Body of pancreas (tissue), 4 donors: Measurements from ENCODE around the gene RHOBTB1. TPM values are rescaled to one million over a fixed set of nuclear protein-coding genes. Genes with fewer than 3 reads are reported as not detected.

ENCODE experiments used
- ATAC-seq: fragments of 150-250 bp; one replicate; pipeline ENCODE4 v1.9.1; 2016
- DNase-seq, 4 donors: peaks; one replicate each; pipeline ENCODE4 v3.0.0-alpha.2; 2019
- H3K27ac ChIP-seq, 4 donors: fragments of 200-600 bp; sonication (generic); 1 replicate in 3 of 4; 2 replicates in 1 of 4; pipeline versions ENCODE4 v1.5.1 to v1.6.1; 2016 to 2019; ENCODE audit warnings: mild to moderate bottlenecking in 1 of 4, mixed read lengths in 1 of 4, moderate library complexity in 1 of 4
- H3K27me3 ChIP-seq, 2 donors: fragments of 200-600 bp; sonication (generic); one replicate each; pipeline ENCODE4 v1.6.0; 2016; ENCODE audit warnings: mild to moderate bottlenecking in 1 of 2
- H3K36me3 ChIP-seq, 2 donors: fragments of 200-600 bp; sonication (generic); replicated peaks in 1 of 2; 2 replicates each; pipeline ENCODE4 v1.5.1; 2016; ENCODE audit warnings: low read depth in 2 of 2; ENCODE audit not compliant: insufficient read depth in 1 of 2
- H3K4me1 ChIP-seq: fragments of 200-600 bp; sonication (generic); one replicate; pipeline ENCODE4 v1.6.0; 2016
- H3K4me3 ChIP-seq, 2 donors: fragments of 200-600 bp; sonication (generic); 1 replicate in 1 of 2; 2 replicates in 1 of 2; pipeline ENCODE4 v1.5.1; 2016 to 2019
- H3K9me3 ChIP-seq, 3 donors: fragments of 200-600 bp; sonication (generic); 1 replicate in 2 of 3; 2 replicates in 1 of 3; pipeline ENCODE4 v1.5.1; 2016
- POLR2A ChIP-seq, 3 donors: fragments of 450-650 bp; IDR thresholded peaks; one replicate each; pipeline ENCODE4 v1.6.1; 2016; ENCODE audit warnings: antibody characterized with exemption in 3 of 3, mild to moderate bottlenecking in 2 of 3
- WGBS, 2 donors: methylation state at CpG; one replicate each; pipeline ENCODE4 v1.1.5; 2017; 5-methylcytosine and 5-hydroxymethylcytosine counted together
- intact Hi-C: fragments of 100-400 bp; cut with DNase I; formaldehyde crosslinking; loops from one replicate; pipeline ENCODE4 v1.15.1; 2023
- total RNA-seq, 2 donors: library from RNA; depleted of rRNA; stranded (reverse); fragments of >200 nt; gene quantifications; one replicate each; pipeline ENCODE4 v1.1.0, GENCODE V29; 2016
- TF ChIP-seq, protein P1 (sequence below), 7 experiments: fragments of 450-650 bp in 4 of 7; fragments of 200-600 bp in 3 of 7; sonication (generic) in 3 of 7; IDR thresholded peaks; one replicate each; pipeline ENCODE4 v1.5.1; 2016 to 2019; ENCODE audit warnings: antibody characterized with exemption in 7 of 7

Gene RHOBTB1
- total RNA-seq, 2 donors from 2014 or later = 5.9 to 12.2 TPM

DNA sequence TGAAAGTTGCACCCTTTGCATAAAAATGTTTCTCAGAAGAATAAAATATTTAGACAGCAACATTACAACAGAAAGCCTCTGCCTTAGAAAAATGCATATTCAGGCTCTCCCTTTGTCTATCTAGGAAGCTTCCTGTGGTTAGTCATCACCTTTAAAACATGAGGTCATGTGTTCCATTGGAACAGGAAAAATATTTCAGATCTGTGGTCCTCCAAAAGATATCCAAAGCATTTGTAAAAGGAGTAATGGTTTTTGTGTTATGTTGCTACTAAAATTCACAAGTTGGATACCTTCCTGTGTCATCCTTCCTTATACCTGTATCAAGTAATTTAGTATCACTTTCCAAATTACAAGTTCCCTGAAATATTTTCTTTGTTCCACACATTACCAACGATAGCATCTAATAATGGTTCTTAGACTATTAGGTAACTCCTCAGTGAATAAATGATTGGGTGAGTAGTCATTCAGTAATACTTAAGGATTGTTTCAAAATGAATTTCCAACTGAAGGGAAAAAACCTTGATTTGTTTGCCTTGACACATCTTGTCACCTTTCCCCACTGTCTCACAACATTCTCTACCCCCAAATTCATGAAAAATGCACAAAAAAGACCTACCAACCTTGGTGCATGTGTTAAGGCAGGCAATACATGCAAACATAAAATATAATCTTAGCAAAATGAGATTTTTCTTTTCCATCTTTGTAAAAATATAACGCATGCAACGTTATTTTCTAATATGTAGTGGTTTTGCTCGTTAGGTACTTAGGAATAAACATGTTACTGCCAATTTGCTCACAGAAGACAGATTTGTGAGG is 19.7 kb upstream of the RHOBTB1 start:
- peaks cover 28% of the 10 kb centered on the region for H3K4me1 ChIP-seq
- TF ChIP-seq POLR2A (IDR thresholded peaks at IDR 0.05) = no peak
- TF ChIP-seq, protein P1, sequence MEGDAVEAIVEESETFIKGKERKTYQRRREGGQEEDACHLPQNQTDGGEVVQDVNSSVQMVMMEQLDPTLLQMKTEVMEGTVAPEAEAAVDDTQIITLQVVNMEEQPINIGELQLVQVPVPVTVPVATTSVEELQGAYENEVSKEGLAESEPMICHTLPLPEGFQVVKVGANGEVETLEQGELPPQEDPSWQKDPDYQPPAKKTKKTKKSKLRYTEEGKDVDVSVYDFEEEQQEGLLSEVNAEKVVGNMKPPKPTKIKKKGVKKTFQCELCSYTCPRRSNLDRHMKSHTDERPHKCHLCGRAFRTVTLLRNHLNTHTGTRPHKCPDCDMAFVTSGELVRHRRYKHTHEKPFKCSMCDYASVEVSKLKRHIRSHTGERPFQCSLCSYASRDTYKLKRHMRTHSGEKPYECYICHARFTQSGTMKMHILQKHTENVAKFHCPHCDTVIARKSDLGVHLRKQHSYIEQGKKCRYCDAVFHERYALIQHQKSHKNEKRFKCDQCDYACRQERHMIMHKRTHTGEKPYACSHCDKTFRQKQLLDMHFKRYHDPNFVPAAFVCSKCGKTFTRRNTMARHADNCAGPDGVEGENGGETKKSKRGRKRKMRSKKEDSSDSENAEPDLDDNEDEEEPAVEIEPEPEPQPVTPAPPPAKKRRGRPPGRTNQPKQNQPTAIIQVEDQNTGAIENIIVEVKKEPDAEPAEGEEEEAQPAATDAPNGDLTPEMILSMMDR (IDR thresholded peaks at IDR 0.05) = no peak

DNA sequence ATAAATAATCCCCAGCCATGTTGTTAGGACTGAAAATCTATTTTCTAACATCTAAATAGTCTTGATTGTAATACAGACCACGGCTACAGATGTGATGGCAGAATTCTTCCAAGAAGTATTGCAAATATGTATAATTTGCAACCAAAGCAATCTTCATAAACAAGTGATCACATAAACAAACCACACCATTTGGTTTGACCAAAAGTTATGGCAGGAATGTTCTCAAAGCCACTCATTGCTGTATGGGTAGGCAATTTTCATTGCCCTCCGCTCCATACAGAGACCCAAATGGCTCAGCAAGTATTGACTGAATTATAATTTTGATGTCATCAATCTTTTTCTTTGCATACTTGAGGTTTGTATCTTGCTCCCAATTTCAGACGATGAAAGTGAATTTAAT is 19.0 kb upstream of the RHOBTB1 start:
- intact Hi-C loops = no loop called here
- ATAC-seq (no peak), DNase-seq (no peak)
- Histone ChIP-seq H3K36me3 (no peaks in the 10 kb centered on the region), H3K9me3 (no peaks in the 10 kb centered on the region), H3K4me3 (no peak overlapping the region), H3K27me3 (no peaks in the 10 kb centered on the region), H3K27ac (no peak overlapping the region), H3K4me1 (peaks cover 25% of the 10 kb centered on the region)
- no peak for TF ChIP-seq POLR2A (IDR thresholded peaks at IDR 0.05)
- TF ChIP-seq, protein P1 (IDR thresholded peaks at IDR 0.05) = no peak
- 65 to 69% methylated on average over 3 of the region's 3 CpGs for WGBS, 2 donors

More for the DNA sequence above, 19.7 kb upstream of the RHOBTB1 start:
- peak overlapping the region in 1 of 4 donors; percentile 80 for H3K27ac ChIP-seq
- DNase-seq = no peak
- H3K27me3 ChIP-seq = no peaks in the 10 kb centered on the region
- no peak overlapping the region for H3K4me3 ChIP-seq
- intact Hi-C loops = no loop called here
- no peak for ATAC-seq
- H3K9me3 ChIP-seq = no peaks in the 10 kb centered on the region
- WGBS, 2 donors = 11 to 14% methylated on average over 4 of the region's 4 CpGs
- no peaks in the 10 kb centered on the region for H3K36me3 ChIP-seq

DNA sequence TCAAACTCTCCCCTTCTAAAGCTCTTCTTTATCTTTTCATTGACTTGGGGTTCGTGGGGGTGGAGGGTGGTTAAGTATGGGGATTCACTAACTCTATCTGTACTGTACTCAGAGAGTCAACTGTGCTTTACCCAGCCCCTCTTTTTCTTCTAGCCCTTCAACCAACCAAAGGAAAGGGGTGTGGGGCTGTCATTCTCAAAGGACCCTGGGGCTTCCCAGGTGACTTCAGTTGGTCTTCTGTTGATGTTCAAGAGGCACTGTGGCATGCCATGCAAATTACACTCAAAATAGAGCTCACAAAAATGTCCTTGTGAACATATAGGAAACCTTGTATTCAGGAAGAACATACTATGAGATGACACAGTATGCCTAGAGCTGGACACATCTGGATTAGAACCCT is 16.9 kb upstream of the RHOBTB1 start:
- DNase-seq = no peak
- 94 to 100% methylated on average over 1 of the region's 1 CpG for WGBS, 2 donors
- H3K27me3 ChIP-seq = no peaks in the 10 kb centered on the region
- no peaks in the 10 kb centered on the region for H3K9me3 ChIP-seq
- no peaks in the 10 kb centered on the region for H3K36me3 ChIP-seq
- H3K4me1 ChIP-seq = peaks cover 16% of the 10 kb centered on the region
- no peak for TF ChIP-seq POLR2A (IDR thresholded peaks at IDR 0.05)
- TF ChIP-seq, protein P1 (IDR thresholded peaks at IDR 0.05) = no peak
- no peak overlapping the region for H3K27ac ChIP-seq
- intact Hi-C loops = no loop called here
- no peak for ATAC-seq
- no peak overlapping the region for H3K4me3 ChIP-seq

DNA sequence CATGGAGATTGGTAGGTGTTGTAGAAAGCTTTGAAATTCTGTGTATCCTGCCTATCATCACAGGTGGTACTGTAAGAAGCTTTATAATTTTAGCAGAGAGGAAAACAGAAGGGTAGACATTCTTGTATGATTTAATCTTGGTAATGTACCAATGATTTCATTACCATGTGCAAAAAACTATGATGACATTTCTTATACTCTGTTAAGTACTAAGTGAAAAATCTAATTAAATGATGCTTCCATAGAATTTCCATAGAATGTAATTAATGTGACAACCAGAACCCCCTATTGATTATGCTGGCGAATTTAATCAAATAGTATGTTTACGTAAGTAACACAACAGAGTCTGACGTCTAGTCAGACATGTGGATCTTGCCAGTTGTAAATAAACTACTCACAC is 16.0 kb upstream of the RHOBTB1 start:
- intact Hi-C loops = no loop called here

More for the DNA sequence above, 16.0 kb upstream of the RHOBTB1 start:
- H3K4me1 ChIP-seq = peaks cover 17% of the 10 kb centered on the region
- H3K4me3 ChIP-seq = no peak overlapping the region
- DNase-seq (no peak), ATAC-seq (no peak)
- no peak for TF ChIP-seq POLR2A (IDR thresholded peaks at IDR 0.05)
- TF ChIP-seq, protein P1 (IDR thresholded peaks at IDR 0.05) = no peak
- H3K36me3 ChIP-seq = no peaks in the 10 kb centered on the region
- H3K9me3 ChIP-seq = no peaks in the 10 kb centered on the region
- H3K27me3 ChIP-seq = no peaks in the 10 kb centered on the region
- 43 to 46% methylated on average over 3 of the region's 3 CpGs for WGBS, 2 donors
- H3K27ac ChIP-seq = no peak overlapping the region
